HG03095 (cell line): ENCODE results near the gene CCR5AS.

Experiments used
- ATAC-seq: cut with Tn5 transposase; IDR thresholded peaks from one replicate; pipeline ENCODE4 v1.9.1; 2021; ENCODE audit warnings: moderate library complexity; ENCODE audit not compliant: unreplicated experiment

Gene CCR5AS

DNA sequence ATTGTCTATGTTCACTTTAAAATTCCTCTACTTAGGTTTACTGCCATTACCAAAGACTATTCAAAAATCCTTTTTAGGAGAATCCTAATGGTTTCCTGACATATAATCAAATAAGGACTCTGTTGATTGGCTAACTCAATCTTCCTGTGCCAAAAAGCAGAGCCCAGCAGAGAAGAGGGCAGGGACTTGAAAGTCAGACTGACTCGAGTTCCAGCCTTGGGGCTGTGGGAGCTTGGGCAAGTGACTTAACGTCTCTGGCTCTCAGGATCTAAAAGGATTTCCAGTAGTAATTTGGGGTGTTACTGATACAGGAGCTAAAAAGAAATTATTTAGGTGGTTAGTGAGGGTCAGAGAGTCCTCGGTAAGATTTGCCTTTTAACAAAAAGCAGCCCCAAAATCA, 25.2 kb downstream of the CCR5AS start:
- no peak for ATAC-seq

GRCh38 chr3:46380471-46381221, 26.2 kb downstream of the CCR5AS start:
- ATAC-seq: no peak

GRCh38 chr3:46378426-46378942, 28.4 kb downstream of the CCR5AS start:
- ATAC-seq: no peak

GRCh38 chr3:46375814-46376213, 31.1 kb downstream of the CCR5AS start:
- no peak for ATAC-seq

- ATAC-seq: no peak
These were observed 31.6 kb downstream of the CCR5AS start for GRCh38 chr3:46375218-46375617.

DNA sequence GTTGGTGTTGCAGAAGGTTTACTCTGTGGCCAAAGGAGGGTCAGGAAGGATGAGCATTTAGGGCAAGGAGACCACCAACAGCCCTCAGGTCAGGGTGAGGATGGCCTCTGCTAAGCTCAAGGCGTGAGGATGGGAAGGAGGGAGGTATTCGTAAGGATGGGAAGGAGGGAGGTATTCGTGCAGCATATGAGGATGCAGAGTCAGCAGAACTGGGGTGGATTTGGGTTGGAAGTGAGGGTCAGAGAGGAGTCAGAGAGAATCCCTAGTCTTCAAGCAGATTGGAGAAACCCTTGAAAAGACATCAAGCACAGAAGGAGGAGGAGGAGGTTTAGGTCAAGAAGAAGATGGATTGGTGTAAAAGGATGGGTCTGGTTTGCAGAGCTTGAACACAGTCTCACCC, 32.1 kb downstream of the CCR5AS start:
- ATAC-seq: no peak

DNA sequence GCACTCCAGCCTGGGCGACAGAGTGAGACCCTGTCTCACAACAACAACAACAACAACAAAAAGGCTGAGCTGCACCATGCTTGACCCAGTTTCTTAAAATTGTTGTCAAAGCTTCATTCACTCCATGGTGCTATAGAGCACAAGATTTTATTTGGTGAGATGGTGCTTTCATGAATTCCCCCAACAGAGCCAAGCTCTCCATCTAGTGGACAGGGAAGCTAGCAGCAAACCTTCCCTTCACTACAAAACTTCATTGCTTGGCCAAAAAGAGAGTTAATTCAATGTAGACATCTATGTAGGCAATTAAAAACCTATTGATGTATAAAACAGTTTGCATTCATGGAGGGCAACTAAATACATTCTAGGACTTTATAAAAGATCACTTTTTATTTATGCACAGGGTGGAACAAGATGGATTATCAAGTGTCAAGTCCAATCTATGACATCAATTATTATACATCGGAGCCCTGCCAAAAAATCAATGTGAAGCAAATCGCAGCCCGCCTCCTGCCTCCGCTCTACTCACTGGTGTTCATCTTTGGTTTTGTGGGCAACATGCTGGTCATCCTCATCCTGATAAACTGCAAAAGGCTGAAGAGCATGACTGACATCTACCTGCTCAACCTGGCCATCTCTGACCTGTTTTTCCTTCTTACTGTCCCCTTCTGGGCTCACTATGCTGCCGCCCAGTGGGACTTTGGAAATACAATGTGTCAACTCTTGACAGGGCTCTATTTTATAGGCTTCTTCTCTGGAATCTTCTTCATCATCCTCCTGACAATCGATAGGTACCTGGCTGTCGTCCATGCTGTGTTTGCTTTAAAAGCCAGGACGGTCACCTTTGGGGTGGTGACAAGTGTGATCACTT, 34.1 kb downstream of the CCR5AS start:
- ATAC-seq: no peak

DNA sequence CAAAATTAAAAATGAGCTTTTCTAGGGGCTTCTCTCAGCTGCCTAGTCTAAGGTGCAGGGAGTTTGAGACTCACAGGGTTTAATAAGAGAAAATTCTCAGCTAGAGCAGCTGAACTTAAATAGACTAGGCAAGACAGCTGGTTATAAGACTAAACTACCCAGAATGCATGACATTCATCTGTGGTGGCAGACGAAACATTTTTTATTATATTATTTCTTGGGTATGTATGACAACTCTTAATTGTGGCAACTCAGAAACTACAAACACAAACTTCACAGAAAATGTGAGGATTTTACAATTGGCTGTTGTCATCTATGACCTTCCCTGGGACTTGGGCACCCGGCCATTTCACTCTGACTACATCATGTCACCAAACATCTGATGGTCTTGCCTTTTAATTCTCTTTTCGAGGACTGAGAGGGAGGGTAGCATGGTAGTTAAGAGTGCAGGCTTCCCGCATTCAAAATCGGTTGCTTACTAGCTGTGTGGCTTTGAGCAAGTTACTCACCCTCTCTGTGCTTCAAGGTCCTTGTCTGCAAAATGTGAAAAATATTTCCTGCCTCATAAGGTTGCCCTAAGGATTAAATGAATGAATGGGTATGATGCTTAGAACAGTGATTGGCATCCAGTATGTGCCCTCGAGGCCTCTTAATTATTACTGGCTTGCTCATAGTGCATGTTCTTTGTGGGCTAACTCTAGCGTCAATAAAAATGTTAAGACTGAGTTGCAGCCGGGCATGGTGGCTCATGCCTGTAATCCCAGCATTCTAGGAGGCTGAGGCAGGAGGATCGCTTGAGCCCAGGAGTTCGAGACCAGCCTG, 35.1 kb downstream of the CCR5AS start:
- no peak for ATAC-seq

- ATAC-seq: no peak
These were observed 35.9 kb downstream of the CCR5AS start, which contains the start of gene CCR5 for GRCh38 chr3:46370839-46371518. TSS of gene CCR5 (plus strand) at chr3:46370946. CDS start at chr3:46372903, 1,957 bp downstream.

GRCh38 chr3:46369675-46370132, 37.2 kb downstream of the CCR5AS start:
- peak; percentile 61 for ATAC-seq

DNA sequence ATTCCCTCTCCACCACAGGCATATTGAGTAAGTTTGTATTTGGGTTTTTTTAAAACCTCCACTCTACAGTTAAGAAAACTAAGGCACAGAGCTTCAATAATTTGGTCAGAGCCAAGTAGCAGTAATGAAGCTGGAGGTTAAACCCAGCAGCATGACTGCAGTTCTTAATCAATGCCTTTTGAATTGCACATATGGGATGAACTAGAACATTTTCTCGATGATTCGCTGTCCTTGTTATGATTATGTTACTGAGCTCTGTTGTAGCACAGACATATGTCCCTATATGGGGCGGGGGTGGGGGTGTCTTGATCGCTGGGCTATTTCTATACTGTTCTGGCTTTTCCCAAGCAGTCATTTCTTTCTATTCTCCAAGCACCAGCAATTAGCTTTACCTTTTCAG, 37.7 kb downstream of the CCR5AS start:
- no peak for ATAC-seq

DNA sequence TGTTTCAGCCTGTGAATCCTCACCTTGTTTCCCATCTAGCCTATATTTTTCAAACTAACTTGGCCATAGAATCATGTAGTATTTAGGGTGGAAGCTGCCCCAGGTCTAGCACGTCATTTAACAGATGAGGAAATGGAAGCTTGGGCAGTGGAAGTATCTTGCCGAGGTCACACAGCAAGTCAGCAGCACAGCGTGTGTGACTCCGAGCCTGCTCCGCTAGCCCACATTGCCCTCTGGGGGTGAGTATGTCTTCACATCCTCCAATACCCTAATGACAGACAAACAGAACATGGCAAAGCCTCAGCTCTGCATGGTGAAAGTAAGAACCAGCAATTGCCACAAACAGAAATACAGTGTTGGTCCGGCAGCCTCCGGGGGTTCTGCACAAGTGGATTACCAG, 38.3 kb downstream of the CCR5AS start:
- no peak for ATAC-seq

GRCh38 chr3:46367811-46368210, 39.1 kb downstream of the CCR5AS start:
- no peak for ATAC-seq

- ATAC-seq: no peak
These were observed 40.9 kb downstream of the CCR5AS start for GRCh38 chr3:46365737-46366524.

GRCh38 chr3:46365041-46365440, 41.8 kb downstream of the CCR5AS start:
- no peak for ATAC-seq

DNA sequence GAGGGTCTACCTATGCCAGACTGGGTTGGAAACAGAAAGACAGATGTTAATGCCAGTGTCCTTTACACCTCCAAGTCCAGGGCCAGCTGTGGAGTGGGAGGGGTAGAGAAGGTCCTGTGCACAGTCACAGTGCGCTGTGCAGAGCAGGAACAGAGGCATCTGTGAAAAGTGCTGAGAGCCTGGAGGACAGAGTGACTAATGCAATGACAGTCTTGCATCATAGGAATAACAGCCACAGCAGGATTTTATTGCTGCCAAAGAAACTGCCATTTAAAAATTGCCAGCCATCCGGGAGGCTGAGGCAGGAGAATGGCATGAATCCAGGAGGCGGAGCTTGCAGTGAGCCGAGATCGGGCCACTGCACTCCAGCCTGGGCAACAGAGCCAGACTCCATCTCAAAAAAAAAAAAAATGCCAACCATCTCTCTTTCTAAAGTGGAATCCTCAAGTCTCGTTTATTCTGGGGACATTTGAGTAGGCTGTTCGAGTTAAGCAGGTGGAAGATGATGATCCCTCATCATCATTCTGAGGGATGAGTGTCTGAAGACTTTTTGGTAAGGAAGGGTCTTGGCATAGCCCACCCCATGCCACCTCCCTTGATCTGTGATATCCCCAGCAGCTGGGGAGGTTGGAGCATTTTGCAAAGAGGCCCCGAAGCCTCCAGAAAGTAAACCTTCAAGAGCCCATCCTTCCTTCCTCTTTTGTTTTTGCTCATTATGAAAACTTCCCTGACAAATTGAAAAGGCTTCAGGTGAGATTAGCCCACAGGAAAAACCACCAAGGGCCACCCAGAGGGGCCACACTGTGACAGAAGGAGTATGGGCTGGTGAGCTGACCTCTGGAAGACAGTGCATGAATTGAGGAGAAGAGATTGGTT, 45.2 kb downstream of the CCR5AS start:
- no peak for ATAC-seq

DNA sequence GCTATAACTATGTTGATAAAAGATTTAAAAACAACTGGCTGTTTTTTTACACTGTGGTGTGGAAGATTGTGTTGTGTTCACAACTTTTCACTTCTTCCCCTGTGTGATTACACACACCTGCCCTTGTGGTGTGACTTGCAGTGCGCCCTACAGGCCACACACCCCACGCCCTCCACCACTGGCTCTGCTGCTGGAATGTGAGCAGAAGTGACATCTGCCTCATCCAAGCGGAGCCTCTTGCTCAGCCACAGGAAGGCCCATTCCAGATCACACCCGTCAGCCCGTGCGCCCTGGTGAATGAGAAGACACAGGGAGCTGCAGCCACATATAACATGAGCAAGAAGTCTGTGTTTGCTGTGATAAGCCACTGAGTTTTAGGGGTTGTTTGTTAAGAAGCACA, 46.0 kb downstream of the CCR5AS start:
- ATAC-seq: no peak

DNA sequence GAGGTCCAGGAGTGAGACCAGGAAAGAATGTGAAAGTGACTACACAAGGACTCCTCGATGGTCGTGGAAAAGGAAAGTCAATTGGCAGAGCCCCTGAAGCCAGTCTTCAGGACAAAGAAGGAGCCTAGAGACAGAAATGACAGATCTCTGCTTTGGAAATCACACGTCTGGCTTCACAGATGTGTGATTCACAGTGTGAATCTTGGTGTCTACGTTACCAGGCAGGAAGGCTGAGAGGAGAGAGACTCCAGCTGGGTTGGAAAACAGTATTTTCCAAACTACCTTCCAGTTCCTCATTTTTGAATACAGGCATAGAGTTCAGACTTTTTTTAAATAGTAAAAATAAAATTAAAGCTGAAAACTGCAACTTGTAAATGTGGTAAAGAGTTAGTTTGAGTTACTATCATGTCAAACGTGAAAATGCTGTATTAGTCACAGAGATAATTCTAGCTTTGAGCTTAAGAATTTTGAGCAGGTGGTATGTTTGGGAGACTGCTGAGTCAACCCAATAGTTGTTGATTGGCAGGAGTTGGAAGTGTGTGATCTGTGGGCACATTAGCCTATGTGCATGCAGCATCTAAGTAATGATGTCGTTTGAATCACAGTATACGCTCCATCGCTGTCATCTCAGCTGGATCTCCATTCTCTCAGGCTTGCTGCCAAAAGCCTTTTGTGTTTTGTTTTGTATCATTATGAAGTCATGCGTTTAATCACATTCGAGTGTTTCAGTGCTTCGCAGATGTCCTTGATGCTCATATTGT, 47.0 kb downstream of the CCR5AS start:
- ATAC-seq: no peak
